ENCODE results near the gene FAM174B.

GRCh38 chr15:92646216-92646615, 9.4 kb downstream of the FAM174B start:
- no peak for TF ChIP-seq SIN3A (IDR thresholded peaks at IDR 0.05; ENCODE audit: borderline replicate concordance, insufficient read depth, low read length)
- TF ChIP-seq POLR2AphosphoS5 (IDR thresholded peaks at IDR 0.05; ENCODE audit: low read depth, low read length): no peak
- TF ChIP-seq, protein P1, sequence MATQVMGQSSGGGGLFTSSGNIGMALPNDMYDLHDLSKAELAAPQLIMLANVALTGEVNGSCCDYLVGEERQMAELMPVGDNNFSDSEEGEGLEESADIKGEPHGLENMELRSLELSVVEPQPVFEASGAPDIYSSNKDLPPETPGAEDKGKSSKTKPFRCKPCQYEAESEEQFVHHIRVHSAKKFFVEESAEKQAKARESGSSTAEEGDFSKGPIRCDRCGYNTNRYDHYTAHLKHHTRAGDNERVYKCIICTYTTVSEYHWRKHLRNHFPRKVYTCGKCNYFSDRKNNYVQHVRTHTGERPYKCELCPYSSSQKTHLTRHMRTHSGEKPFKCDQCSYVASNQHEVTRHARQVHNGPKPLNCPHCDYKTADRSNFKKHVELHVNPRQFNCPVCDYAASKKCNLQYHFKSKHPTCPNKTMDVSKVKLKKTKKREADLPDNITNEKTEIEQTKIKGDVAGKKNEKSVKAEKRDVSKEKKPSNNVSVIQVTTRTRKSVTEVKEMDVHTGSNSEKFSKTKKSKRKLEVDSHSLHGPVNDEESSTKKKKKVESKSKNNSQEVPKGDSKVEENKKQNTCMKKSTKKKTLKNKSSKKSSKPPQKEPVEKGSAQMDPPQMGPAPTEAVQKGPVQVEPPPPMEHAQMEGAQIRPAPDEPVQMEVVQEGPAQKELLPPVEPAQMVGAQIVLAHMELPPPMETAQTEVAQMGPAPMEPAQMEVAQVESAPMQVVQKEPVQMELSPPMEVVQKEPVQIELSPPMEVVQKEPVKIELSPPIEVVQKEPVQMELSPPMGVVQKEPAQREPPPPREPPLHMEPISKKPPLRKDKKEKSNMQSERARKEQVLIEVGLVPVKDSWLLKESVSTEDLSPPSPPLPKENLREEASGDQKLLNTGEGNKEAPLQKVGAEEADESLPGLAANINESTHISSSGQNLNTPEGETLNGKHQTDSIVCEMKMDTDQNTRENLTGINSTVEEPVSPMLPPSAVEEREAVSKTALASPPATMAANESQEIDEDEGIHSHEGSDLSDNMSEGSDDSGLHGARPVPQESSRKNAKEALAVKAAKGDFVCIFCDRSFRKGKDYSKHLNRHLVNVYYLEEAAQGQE (IDR thresholded peaks at IDR 0.05; ENCODE audit: insufficient read depth in 1 of 2, low read depth in 2 of 2, low read length in 2 of 2): no peak
- TF ChIP-seq TAF1 (IDR thresholded peaks at IDR 0.05; ENCODE audit: borderline replicate concordance, insufficient read depth, low read length): no peak
- no peak for TF ChIP-seq FOXP2 (optimal IDR thresholded peaks at IDR 0.05; ENCODE audit: borderline replicate concordance, extremely low read depth, extremely low read length, insufficient read depth)
